Stimulated activated naive B cell treated with anti-CD40 and anti-IgM and Interleukin-4, amounts not matched to agents 10 μg/mL and 1 μg/mL and 100 μg/mL, for 72 hours (primary cell): Measurements from ENCODE around the gene PSMD1.
A peak's percentile ranks its signal among the peaks of the same experiment; 100 is the strongest.

ENCODE experiments used
- ATAC-seq, 2 donors: fragments of 150-1000 bp; cut with Tn5 transposase; replicated peaks; 2 replicates each; pipeline ENCODE4 v1.10.0; 2021; ENCODE audit warnings: moderate library complexity in 1 of 2
- DNase-seq: peaks from one replicate; pipeline ENCODE4 v3.0.0; 2021
- H3K27ac Mint-ChIP-seq: one replicate; pipeline ENCODE4 v1.8.0; 2022; ENCODE audit warnings: mild to moderate bottlenecking, mixed read lengths
- H3K27me3 Mint-ChIP-seq, 2 donors: one replicate each; pipeline ENCODE4 v1.8.0; 2022; ENCODE audit warnings: mixed read lengths in 2 of 2
- H3K36me3 Mint-ChIP-seq, 2 donors: one replicate each; pipeline ENCODE4 v1.8.0; 2022; ENCODE audit warnings: mixed read lengths in 2 of 2, mild to moderate bottlenecking in 1 of 2
- H3K4me1 Mint-ChIP-seq, 2 donors: one replicate each; pipeline ENCODE4 v1.8.0; 2022; ENCODE audit warnings: mixed read lengths in 2 of 2, mild to moderate bottlenecking in 1 of 2
- H3K4me3 Mint-ChIP-seq, 2 donors: one replicate each; pipeline ENCODE4 v1.8.0; 2022; ENCODE audit warnings: mild to moderate bottlenecking in 2 of 2, mixed read lengths in 2 of 2, moderate library complexity in 1 of 2
- H3K9me3 Mint-ChIP-seq, 2 donors: one replicate each; pipeline ENCODE4 v1.8.0; 2022; ENCODE audit warnings: mixed read lengths in 2 of 2, mild to moderate bottlenecking in 1 of 2

Gene PSMD1

GRCh38 chr2:231056453-231057416, at the start of gene PSMD1:
TSS of gene PSMD1 (plus strand) at chr2:231056867. CDS start at chr2:231057026, 159 bp downstream.
- ATAC-seq: peak; percentile 85 to 90
- Mint-ChIP-seq H3K27me3 (peaks cover 11 to 18% of the 10 kb centered on the region in 2 donors), H3K4me1 (peaks cover 28 to 50% of the 10 kb centered on the region in 2 donors), H3K27ac (peak within 1 kb of the TSS; percentile 100), H3K9me3 (no peaks in the 10 kb centered on the region), H3K36me3 (peaks cover 12 to 13% of the 10 kb centered on the region in 2 donors), H3K4me3 (peak within 1 kb of the TSS; percentile 92 to 99)
- peak; percentile 92 for DNase-seq

DNA sequence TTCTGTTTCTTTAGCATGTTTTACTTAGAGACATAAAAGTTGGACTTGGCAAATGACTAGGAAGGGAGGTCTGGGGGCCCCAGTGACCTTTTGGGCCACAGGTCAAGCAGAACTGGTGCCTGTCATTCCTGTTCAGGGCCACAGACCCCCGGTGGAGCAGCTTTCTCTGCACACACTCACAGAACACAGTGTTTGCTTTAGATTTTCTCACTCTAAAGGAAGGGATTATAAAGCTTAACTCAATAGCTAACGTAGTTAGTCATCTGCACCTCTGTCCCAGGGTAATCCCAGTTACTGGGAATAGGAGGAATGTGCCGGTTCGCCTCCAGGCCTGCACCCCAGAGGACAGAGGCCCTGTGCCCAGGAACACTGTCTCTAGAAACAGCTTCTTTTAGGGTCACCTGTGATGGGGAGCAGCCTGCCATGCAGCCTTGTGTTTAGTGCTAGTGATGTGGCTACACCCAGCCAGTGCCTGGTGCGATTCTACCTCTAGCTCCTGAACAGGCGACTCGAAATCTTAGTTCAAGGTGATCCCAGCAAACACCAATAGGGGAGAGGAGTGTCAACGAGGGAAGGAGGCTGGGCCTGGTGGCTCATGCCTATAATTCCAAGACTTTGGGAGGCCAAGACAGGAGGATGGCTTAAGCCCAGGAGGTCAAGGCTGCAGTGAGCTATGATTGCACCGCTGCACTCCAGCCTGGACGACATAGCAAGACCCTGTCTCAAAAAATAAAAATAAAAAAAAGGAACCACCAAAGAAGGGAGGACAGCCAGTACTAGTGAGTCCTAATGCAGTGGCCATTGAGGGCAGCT, 49.2 kb upstream of the PSMD1 start:
- peaks cover 0 to 5% of the 10 kb centered on the region in 2 donors for H3K4me1 Mint-ChIP-seq
- DNase-seq: no peak
- no peak overlapping the region for H3K27ac Mint-ChIP-seq
- H3K4me3 Mint-ChIP-seq: no peak overlapping the region
- no peak for ATAC-seq
- peaks cover 8 to 11% of the 10 kb centered on the region in 2 donors for H3K9me3 Mint-ChIP-seq
- H3K36me3 Mint-ChIP-seq: peaks cover 0 to 5% of the 10 kb centered on the region in 2 donors
- H3K27me3 Mint-ChIP-seq: peaks cover 19 to 25% of the 10 kb centered on the region in 2 donors

DNA sequence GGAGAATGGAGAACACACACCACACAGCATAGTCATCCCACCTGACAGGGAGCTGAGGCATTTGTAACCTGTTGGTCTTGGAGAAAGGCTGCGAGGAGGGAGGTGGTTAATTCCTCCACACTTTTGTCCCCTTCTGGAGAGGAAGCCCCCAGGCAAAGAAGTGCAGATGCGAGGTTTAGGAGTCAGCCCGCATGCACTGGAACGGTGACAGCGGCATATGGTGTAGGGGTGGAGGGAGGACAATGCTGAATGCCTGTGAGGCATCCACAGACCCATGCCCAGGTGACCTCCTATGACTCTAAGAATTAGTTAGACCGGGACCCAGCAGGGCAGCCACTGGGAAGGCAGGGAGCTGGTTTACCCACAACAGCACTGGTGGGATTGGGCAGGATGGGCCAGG, 48.5 kb upstream of the PSMD1 start:
- DNase-seq (no peak), ATAC-seq (no peak)
- Mint-ChIP-seq H3K36me3 (peaks cover 0 to 5% of the 10 kb centered on the region in 2 donors), H3K4me1 (peaks cover 0 to 5% of the 10 kb centered on the region in 2 donors), H3K9me3 (peaks cover 8 to 11% of the 10 kb centered on the region in 2 donors), H3K27ac (no peak overlapping the region), H3K27me3 (peaks cover 16 to 25% of the 10 kb centered on the region in 2 donors), H3K4me3 (no peak overlapping the region)

DNA sequence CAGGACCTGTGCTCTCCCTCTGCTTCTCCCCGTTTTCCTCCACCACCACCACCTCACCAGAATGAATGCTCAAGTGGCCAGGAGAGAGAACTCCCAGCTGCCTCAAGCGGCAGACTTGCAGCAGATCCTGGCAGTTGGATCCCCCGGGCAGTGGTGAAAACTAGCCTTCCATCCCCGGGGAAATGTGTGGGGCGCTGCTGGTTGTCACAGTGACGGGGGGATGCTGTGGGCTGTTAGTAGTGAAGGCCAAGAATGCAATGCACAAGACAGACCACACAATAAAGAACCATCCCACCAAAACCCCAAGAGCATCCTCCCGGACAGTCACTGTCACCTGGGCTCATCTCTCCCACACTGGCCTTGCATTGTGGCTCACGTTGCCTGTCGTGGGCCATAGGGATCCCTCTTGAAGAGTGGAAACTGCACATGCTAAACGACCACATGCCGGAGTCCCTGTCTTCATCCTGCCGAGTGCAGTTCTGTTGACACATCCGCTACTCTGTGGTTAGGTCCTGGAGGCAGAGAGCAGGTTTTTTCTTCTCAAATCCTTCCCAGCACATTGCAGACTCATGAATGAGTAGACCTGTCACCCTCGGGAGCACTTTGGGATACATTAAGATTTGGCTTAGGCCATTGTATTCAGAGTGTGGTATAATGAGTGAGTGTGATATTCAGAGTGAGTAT, 47.3 kb upstream of the PSMD1 start:
- ATAC-seq: no peak
- Mint-ChIP-seq H3K27ac (no peak overlapping the region), H3K4me1 (peaks cover 0 to 5% of the 10 kb centered on the region in 2 donors), H3K4me3 (no peak overlapping the region), H3K9me3 (peaks cover 8 to 11% of the 10 kb centered on the region in 2 donors), H3K27me3 (peaks cover 14 to 25% of the 10 kb centered on the region in 2 donors), H3K36me3 (peaks cover 0 to 5% of the 10 kb centered on the region in 2 donors)
- no peak for DNase-seq

DNA sequence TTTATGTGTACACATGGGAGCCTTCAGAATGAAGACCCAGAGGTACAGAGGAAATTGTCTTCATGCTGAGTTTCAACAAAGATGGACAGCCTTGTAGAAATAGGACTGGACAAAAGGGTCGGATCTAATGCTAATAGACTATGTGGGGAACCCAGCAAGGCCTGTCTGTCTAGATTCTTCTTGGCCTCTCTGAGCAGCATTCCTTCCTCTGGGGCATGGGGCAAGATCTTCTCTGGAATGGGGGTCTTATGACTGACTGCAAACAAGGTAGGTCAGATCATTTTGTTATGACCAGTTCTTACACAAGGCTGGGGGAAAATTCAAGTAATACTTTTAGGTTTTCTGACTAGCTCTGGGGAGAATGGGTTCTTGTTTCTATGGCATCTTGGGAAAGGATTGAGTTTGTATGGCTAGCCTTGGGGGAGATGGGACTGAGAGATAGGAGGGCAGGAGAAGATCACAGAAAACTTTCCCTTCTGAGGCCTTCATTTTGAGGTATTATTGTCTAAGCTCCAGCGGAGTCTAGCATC, 46.4 kb upstream of the PSMD1 start:
- Mint-ChIP-seq H3K27ac (no peak overlapping the region), H3K9me3 (peaks cover 3 to 4% of the 10 kb centered on the region in 2 donors), H3K4me1 (no peaks in the 10 kb centered on the region), H3K4me3 (no peak overlapping the region), H3K27me3 (peaks cover 19 to 31% of the 10 kb centered on the region in 2 donors), H3K36me3 (peaks cover 0 to 4% of the 10 kb centered on the region in 2 donors)
- DNase-seq: no peak
- ATAC-seq: no peak

DNA sequence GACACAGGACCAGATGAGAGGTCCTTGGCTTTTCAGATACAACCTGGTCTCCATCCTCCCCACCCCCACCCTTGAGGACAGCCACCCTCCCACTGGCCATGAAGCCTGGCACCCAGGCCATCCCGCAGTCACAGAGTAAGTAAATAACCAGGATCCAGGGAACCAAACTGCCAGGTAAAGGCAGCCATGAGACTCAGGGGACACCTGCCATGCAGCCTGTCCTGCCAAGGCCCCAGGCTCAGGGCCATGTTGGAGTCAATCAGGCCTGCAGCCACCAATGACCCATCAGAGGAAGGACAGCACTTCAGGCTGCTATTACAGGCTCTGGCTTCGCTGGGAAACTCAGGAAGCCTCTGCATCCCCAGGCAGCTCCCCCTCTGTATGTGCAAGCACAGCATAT, 45.1 kb upstream of the PSMD1 start:
- Mint-ChIP-seq H3K36me3 (no peaks in the 10 kb centered on the region), H3K4me3 (no peak overlapping the region), H3K9me3 (no peaks in the 10 kb centered on the region), H3K27me3 (peaks cover 22 to 32% of the 10 kb centered on the region in 2 donors), H3K4me1 (no peaks in the 10 kb centered on the region), H3K27ac (no peak overlapping the region)
- DNase-seq (no peak), ATAC-seq (no peak)

GRCh38 chr2:231012463-231012862, 44.2 kb upstream of the PSMD1 start:
- no peak for ATAC-seq
- H3K27me3 Mint-ChIP-seq: peaks cover 30 to 41% of the 10 kb centered on the region in 2 donors
- no peaks in the 10 kb centered on the region for H3K9me3 Mint-ChIP-seq
- no peak for DNase-seq
- H3K36me3 Mint-ChIP-seq: no peaks in the 10 kb centered on the region
- no peak overlapping the region for H3K27ac Mint-ChIP-seq
- no peaks in the 10 kb centered on the region for H3K4me1 Mint-ChIP-seq
- no peak overlapping the region for H3K4me3 Mint-ChIP-seq

- DNase-seq (no peak), ATAC-seq (no peak)
Measured at GRCh38 chr2:231013820-231014219, 42.8 kb upstream of the PSMD1 start.

GRCh38 chr2:231015478-231015877, 41.2 kb upstream of the PSMD1 start:
- H3K4me1 Mint-ChIP-seq: no peaks in the 10 kb centered on the region
- H3K9me3 Mint-ChIP-seq: no peaks in the 10 kb centered on the region
- ATAC-seq (no peak), DNase-seq (no peak)
- H3K4me3 Mint-ChIP-seq: no peak overlapping the region
- peaks cover 0 to 4% of the 10 kb centered on the region in 2 donors for H3K36me3 Mint-ChIP-seq
- H3K27ac Mint-ChIP-seq: no peak overlapping the region
- peaks cover 45 to 50% of the 10 kb centered on the region in 2 donors for H3K27me3 Mint-ChIP-seq

More at GRCh38 chr2:231013820-231014219, 42.8 kb upstream of the PSMD1 start:
- H3K27me3 Mint-ChIP-seq: peaks cover 35 to 43% of the 10 kb centered on the region in 2 donors
- H3K27ac Mint-ChIP-seq: no peak overlapping the region
- H3K36me3 Mint-ChIP-seq: no peaks in the 10 kb centered on the region
- no peak overlapping the region for H3K4me3 Mint-ChIP-seq
- H3K4me1 Mint-ChIP-seq: no peaks in the 10 kb centered on the region
- H3K9me3 Mint-ChIP-seq: no peaks in the 10 kb centered on the region

DNA sequence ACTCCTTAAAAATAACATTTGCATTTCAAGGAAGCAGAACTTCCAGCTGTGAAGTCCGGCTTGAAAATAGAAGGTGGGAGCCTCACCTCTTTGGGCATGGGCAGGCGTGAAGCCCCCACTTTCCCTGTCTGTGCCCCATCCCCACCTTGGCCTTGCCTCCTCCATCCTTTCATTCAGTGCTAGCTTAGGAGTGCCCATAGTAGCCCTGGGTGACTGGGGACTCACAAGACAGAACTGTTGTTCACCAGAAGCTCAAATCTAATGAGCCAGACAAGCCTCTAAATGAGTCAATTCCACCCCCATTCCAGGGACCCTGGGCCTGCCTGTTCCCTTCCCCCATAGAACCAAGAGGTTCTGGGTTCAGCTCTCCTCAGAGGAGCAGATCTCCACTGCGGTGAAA, 40.7 kb upstream of the PSMD1 start:
- Mint-ChIP-seq H3K4me3 (no peak overlapping the region), H3K9me3 (no peaks in the 10 kb centered on the region), H3K36me3 (peaks cover 0 to 4% of the 10 kb centered on the region in 2 donors), H3K4me1 (no peaks in the 10 kb centered on the region), H3K27me3 (peaks cover 45 to 50% of the 10 kb centered on the region in 2 donors), H3K27ac (no peak overlapping the region)
- DNase-seq: no peak
- ATAC-seq: no peak

GRCh38 chr2:231016566-231017230, 40.0 kb upstream of the PSMD1 start:
- H3K27ac Mint-ChIP-seq: no peak overlapping the region
- no peaks in the 10 kb centered on the region for H3K9me3 Mint-ChIP-seq
- no peak overlapping the region for H3K4me3 Mint-ChIP-seq
- H3K27me3 Mint-ChIP-seq: peaks cover 39 to 52% of the 10 kb centered on the region in 2 donors
- DNase-seq (no peak), ATAC-seq (no peak)
- H3K4me1 Mint-ChIP-seq: no peaks in the 10 kb centered on the region
- peaks cover 0 to 4% of the 10 kb centered on the region in 2 donors for H3K36me3 Mint-ChIP-seq

GRCh38 chr2:231017231-231017598, 39.5 kb upstream of the PSMD1 start:
- Mint-ChIP-seq H3K27ac (no peak overlapping the region), H3K27me3 (peaks cover 35 to 47% of the 10 kb centered on the region in 2 donors), H3K36me3 (peaks cover 0 to 4% of the 10 kb centered on the region in 2 donors), H3K9me3 (no peaks in the 10 kb centered on the region), H3K4me1 (no peaks in the 10 kb centered on the region), H3K4me3 (no peak overlapping the region)
- DNase-seq (no peak), ATAC-seq (no peak)

- DNase-seq (no peak), ATAC-seq (no peak)
- H3K4me1 Mint-ChIP-seq: no peaks in the 10 kb centered on the region
- H3K27me3 Mint-ChIP-seq: peaks cover 31 to 37% of the 10 kb centered on the region in 2 donors
- no peak overlapping the region for H3K27ac Mint-ChIP-seq
- peaks cover 0 to 4% of the 10 kb centered on the region in 2 donors for H3K36me3 Mint-ChIP-seq
- H3K9me3 Mint-ChIP-seq: no peaks in the 10 kb centered on the region
- H3K4me3 Mint-ChIP-seq: no peak overlapping the region
Measured at GRCh38 chr2:231018184-231018583, 38.5 kb upstream of the PSMD1 start.
